IMR-90 (cell line): ENCODE measurements around the gene NAPSA. TPM values are rescaled to one million over a fixed set of nuclear protein-coding genes. Genes with fewer than 3 reads are reported as not detected.

Source experiments
- ATAC-seq: fragments of 200-7000 bp; cut with Tn5 transposase; 2 replicates; pipeline ENCODE4 v1.9.1; 2020; ENCODE audit warnings: low read depth, mild to moderate bottlenecking, moderate library complexity
- BruUV-seq: library from RNA; stranded (reverse); fragments of 400-500 nt; replicated peaks from 2 replicates; lab custom pipeline; 2021; lab: Mats Ljungman, UMichigan
- CTCF ChIA-PET: fragments of 300-600 bp; formaldehyde crosslinking; extraction: SDS; loops from one replicate; lab custom pipeline; 2021; ENCODE audit warnings: antibody characterized with exemption; lab: Yijun Ruan, JAX
- POLR2A ChIA-PET: fragments of 300-600 bp; sonication (Branson Sonifier 250); formaldehyde crosslinking; loops from one replicate; lab custom pipeline; 2022; ENCODE audit warnings: antibody characterized with exemption; ENCODE audit not compliant: unreplicated experiment; lab: Charles Lee
- DNase-seq: peaks from one replicate; pipeline ENCODE4 v3.0.0; 2013
- H2AFZ ChIP-seq: replicated peaks from 2 replicates; pipeline ENCODE3; 2013; ENCODE audit warnings: low read length, mild to moderate bottlenecking; ENCODE audit not compliant: poor library complexity
- H2AK5ac ChIP-seq: 2 replicates; pipeline ENCODE4 v1.6.1; 2013; ENCODE audit warnings: low read depth, low read length, inconsistent platforms
- H2AK9ac ChIP-seq: replicated peaks from 2 replicates; pipeline ENCODE3; 2013; ENCODE audit warnings: mild to moderate bottlenecking, low read depth, low read length, moderate library complexity; ENCODE audit not compliant: poor library complexity
- H2BK120ac ChIP-seq: 2 replicates; pipeline ENCODE4 v1.6.1; 2013; ENCODE audit warnings: low read depth, low read length, inconsistent platforms
- H2BK15ac ChIP-seq: 3 replicates; pipeline ENCODE4 v1.6.1; 2013; ENCODE audit warnings: low read depth, low read length, inconsistent platforms
- H2BK20ac ChIP-seq: 2 replicates; pipeline ENCODE4 v1.6.1; 2013; ENCODE audit warnings: low read depth, mild to moderate bottlenecking, inconsistent platforms, low read length, moderate library complexity
- H2BK5ac ChIP-seq: 2 replicates; pipeline ENCODE4 v1.6.1; 2013; ENCODE audit warnings: mild to moderate bottlenecking, low read depth, low read length, inconsistent platforms; ENCODE audit not compliant: poor library complexity, severe bottlenecking
- H3K14ac ChIP-seq: replicated peaks from 2 replicates; pipeline ENCODE4 v1.6.1; 2013; ENCODE audit warnings: low read depth, low read length, inconsistent platforms
- H3K18ac ChIP-seq: 2 replicates; pipeline ENCODE4 v1.6.1; 2013; ENCODE audit warnings: low read depth, low read length, control low read depth
- H3K23ac ChIP-seq: 2 replicates; pipeline ENCODE4 v1.6.1; 2013; ENCODE audit warnings: low read depth, low read length, inconsistent platforms
- H3K27ac ChIP-seq: 2 replicates; pipeline ENCODE4 v1.5.1; 2013; ENCODE audit warnings: mild to moderate bottlenecking, control low read depth, low read length; ENCODE audit not compliant: insufficient read depth
- H3K27me3 ChIP-seq: 2 replicates; pipeline ENCODE4 v1.6.1; 2013; ENCODE audit warnings: low read length; ENCODE audit not compliant: control insufficient read depth, insufficient read depth
- H3K36me3 ChIP-seq: 2 replicates; pipeline ENCODE4 v1.6.1; 2013; ENCODE audit warnings: low read length, mixed read lengths; ENCODE audit not compliant: control insufficient read depth, insufficient read depth
- H3K4ac ChIP-seq: 2 replicates; pipeline ENCODE4 v1.6.1; 2013; ENCODE audit warnings: low read depth, low read length, inconsistent platforms
- H3K4me1 ChIP-seq: 2 replicates; pipeline ENCODE4 v1.6.1; 2013; ENCODE audit warnings: low read length, mixed read lengths; ENCODE audit not compliant: control insufficient read depth, insufficient read depth
- H3K4me2 ChIP-seq: 2 replicates; pipeline ENCODE4 v1.6.1; 2013; ENCODE audit warnings: low read depth, mild to moderate bottlenecking, control low read depth, low read length, moderate library complexity
- H3K4me3 ChIP-seq: 2 replicates; pipeline ENCODE4 v1.5.1; 2013; ENCODE audit warnings: low read depth, mild to moderate bottlenecking, control low read depth, low read length, moderate library complexity; ENCODE audit not compliant: insufficient read depth
- H3K56ac ChIP-seq: 2 replicates; pipeline ENCODE4 v1.6.1; 2013; ENCODE audit warnings: low read length, inconsistent platforms; ENCODE audit not compliant: insufficient read depth; ENCODE audit errors: extremely low read depth
- H3K79me1 ChIP-seq, 2 experiments: 2 replicates each; pipeline ENCODE4 v1.6.1; 2013; ENCODE audit warnings: low read length in 2 of 2, inconsistent platforms in 1 of 2, low read depth in 1 of 2
- H3K9ac ChIP-seq: 2 replicates; pipeline ENCODE4 v1.6.1; 2013; ENCODE audit warnings: low read depth, low read length, control low read depth
- H3K9me1 ChIP-seq: 2 replicates; pipeline ENCODE4 v1.6.1; 2013; ENCODE audit warnings: low read length, inconsistent platforms; ENCODE audit not compliant: insufficient read depth
- H3K9me3 ChIP-seq: 2 replicates; pipeline ENCODE4 v1.6.1; 2013; ENCODE audit warnings: low read length; ENCODE audit not compliant: control insufficient read depth, insufficient read depth
- H4K20me1 ChIP-seq: 2 replicates; pipeline ENCODE4 v1.6.1; 2013; ENCODE audit warnings: low read length, inconsistent platforms; ENCODE audit not compliant: insufficient read depth
- H4K5ac ChIP-seq: 2 replicates; pipeline ENCODE4 v1.6.1; 2013; ENCODE audit warnings: mild to moderate bottlenecking, low read depth, low read length, control low read depth
- H4K8ac ChIP-seq, 2 experiments: 2 replicates each; pipeline ENCODE4 v1.6.1; 2013; ENCODE audit warnings: low read depth in 2 of 2, low read length in 2 of 2, control low read depth in 1 of 2, inconsistent platforms in 1 of 2
- H4K91ac ChIP-seq: 2 replicates; pipeline ENCODE4 v1.6.1; 2013; ENCODE audit warnings: low read depth, low read length, inconsistent platforms; ENCODE audit not compliant: insufficient read depth
- CHD1 ChIP-seq: IDR thresholded peaks from 2 replicates; pipeline ENCODE4 v1.6.1; 2012; ENCODE audit warnings: low read depth, low read length, improper control_type of control experiment
- MAFK ChIP-seq: IDR thresholded peaks from 2 replicates; pipeline ENCODE4 v1.6.1; 2012; ENCODE audit warnings: low read depth, low read length, improper control_type of control experiment
- MAZ ChIP-seq: IDR thresholded peaks from 2 replicates; pipeline ENCODE4 v1.6.1; 2012; ENCODE audit warnings: low read depth, mild to moderate bottlenecking, low read length, improper control_type of control experiment, moderate library complexity, borderline replicate concordance
- MXI1 ChIP-seq: IDR thresholded peaks from 2 replicates; pipeline ENCODE4 v1.6.1; 2012; ENCODE audit warnings: low read depth, mild to moderate bottlenecking, low read length, moderate library complexity, borderline replicate concordance
- RCOR1 ChIP-seq: IDR thresholded peaks from 2 replicates; pipeline ENCODE4 v1.6.1; 2012; ENCODE audit warnings: mild to moderate bottlenecking, low read length, improper control_type of control experiment; ENCODE audit not compliant: insufficient replicate concordance
- WGBS, 2 experiments: methylation state at CpG; one replicate each; pipeline versions ENCODE4 v1.1.5 to v1.1.7; 2013; ENCODE audit warnings: missing lambda C conversion rate in 2 of 2; ENCODE audit not compliant: insufficient read length in 1 of 2; ENCODE audit errors: extremely low coverage in 2 of 2; 5-methylcytosine and 5-hydroxymethylcytosine counted together
- dilution Hi-C: fragments of 300-500 bp; cut with HindIII; formaldehyde crosslinking; loops from one replicate; pipeline ENCODE4 v1.14.3; 2018; ENCODE audit warnings: low sequenced_read_pairs; ENCODE audit not compliant: unreplicated experiment
- in situ Hi-C: fragments of 300-500 bp; cut with MboI; formaldehyde crosslinking; loops from 3 replicates; pipeline ENCODE4 v1.14.3; 2019; ENCODE audit warnings: low sequenced_read_pairs, inconsistent platforms, mixed read lengths
- intact Hi-C: fragments of 100-400 bp; cut with micrococcal nuclease; formaldehyde crosslinking; loops from 2 replicates; pipeline ENCODE4 v1.10.0; 2022
- polyA plus RNA-seq, 3 experiments: library from polyadenylated mRNA; depleted of rRNA; stranded (reverse); fragments of >200 nt; gene quantifications; 2 replicates each; pipeline ENCODE4 v1.2.3, GENCODE V29; 2012; ENCODE audit warnings: low replicate concordance in 1 of 3
- total RNA-seq: library from RNA; depleted of rRNA; stranded (reverse); fragments of >200 nt; gene quantifications from 2 replicates; pipeline ENCODE4 v1.2.3, GENCODE V29; 2012

Gene NAPSA
- total and polyA plus RNA-seq, 2 of the 4 experiments (the other 2 are of a cell fraction), result 0.39 TPM; not detected in 1

DNA sequence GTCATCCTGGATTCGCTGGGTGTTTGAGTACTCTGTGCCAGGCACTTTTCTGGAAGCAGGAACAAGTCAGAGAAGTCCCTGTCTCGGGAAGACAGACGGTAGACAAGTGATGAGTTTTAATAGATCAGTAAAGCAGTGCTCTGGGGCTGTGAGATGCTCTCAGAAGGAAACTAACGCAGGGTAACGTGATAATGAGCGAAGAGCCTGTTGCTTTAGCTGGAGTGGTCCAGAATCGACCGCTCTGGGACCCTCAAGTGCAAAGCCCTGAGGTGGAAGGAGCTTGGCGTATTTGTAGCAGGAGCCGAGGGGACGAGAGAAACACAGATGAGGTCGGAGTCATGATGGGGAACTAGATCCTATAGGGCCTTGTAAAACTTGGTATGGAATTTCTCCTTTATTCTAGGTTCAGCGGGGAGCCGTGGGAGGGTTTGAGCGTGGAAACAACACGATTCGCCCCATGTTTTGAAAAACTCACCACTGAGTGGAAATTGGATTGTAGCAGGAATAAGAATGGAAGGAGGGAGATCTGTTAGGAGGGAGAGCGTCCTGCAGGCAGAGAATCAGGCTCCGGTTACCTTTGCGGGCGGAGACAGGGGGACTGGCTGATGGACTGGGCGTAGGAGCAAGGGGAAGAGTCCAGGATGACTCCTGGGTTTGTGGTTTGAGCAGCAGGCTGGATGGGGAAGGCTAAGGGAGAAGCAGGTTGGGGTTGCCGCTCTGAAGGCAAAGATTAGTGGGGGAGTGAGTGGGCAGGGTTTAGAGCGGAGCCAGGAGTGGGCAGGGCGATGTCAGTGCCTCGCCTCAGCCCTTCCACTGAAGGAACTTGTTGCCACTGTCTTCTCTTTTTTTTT is 19.5 kb upstream of the NAPSA start:
- H3K14ac ChIP-seq, result peak overlapping the region; percentile 70
- H2BK20ac ChIP-seq, result no peak overlapping the region
- peak overlapping the region; percentile 25 for H4K5ac ChIP-seq
- H2BK5ac ChIP-seq, result no peak overlapping the region
- ATAC-seq (peak; percentile 0), DNase-seq (peak; percentile 16)
- peak overlapping the region; percentile 67 for H2AK9ac ChIP-seq
- H3K9ac ChIP-seq, result peak overlapping the region; percentile 78
- peak overlapping the region; percentile 69; the same call in 1 of the 2 replicates for H3K23ac ChIP-seq
- H3K4me2 ChIP-seq, result peak overlapping the region; percentile 98
- peaks cover 21% of the 10 kb centered on the region for H3K36me3 ChIP-seq
- peak overlapping the region; percentile 81 for H3K4ac ChIP-seq
- H4K20me1 ChIP-seq, result peaks cover 4% of the 10 kb centered on the region; the same call in 1 of the 2 replicates
- WGBS, 2 experiments, result 7% methylated on average over 14 of the region's 26 CpGs; no CpG with 5 or more reads in 1 of the 2 experiments
- peak overlapping the region; percentile 29; the same call in 1 of the 2 replicates for H4K91ac ChIP-seq
- no peak overlapping the region for H2BK15ac ChIP-seq
- CTCF ChIA-PET, result interaction anchor here (0.7 to 1.1 kb wide), 3 partner anchors 16 to 1531 kb away, joined by 3 read pairs; no protein-coding TSS in a partner anchor
- peak overlapping the region; percentile 74 for H3K56ac ChIP-seq
- no TSS peak for BruUV-seq
- in situ Hi-C loops, result no loop called here
- H3K9me1 ChIP-seq, result peaks cover 6% of the 10 kb centered on the region; the same call in 1 of the 2 replicates
- no peaks in the 10 kb centered on the region; the same call in 1 of the 2 replicates for H3K4me1 ChIP-seq
- peak overlapping the region; percentile 52 for H2AK5ac ChIP-seq
- H2AFZ ChIP-seq, result peak overlapping the region; percentile 88
- dilution Hi-C loops, result no loop called here
- TF ChIP-seq CHD1, result peak; percentile 65; the same call in 1 of the 2 replicates
- no peak for TF ChIP-seq RCOR1
- TF ChIP-seq MAZ, result no peak
- TF ChIP-seq MXI1, result no peak
- no peak for TF ChIP-seq MAFK
- peaks cover 4 to 40% of the 10 kb centered on the region in 2 experiments for H3K79me1 ChIP-seq
- no peaks in the 10 kb centered on the region for H3K9me3 ChIP-seq
- H3K4me3 ChIP-seq, result peak overlapping the region; percentile 76
- H4K8ac ChIP-seq, result peak overlapping the region; percentile 30 to 69; a peak in 2 of 4 replicates
- intact Hi-C loops, result loop anchor here (2.0 kb wide), 1 partner anchor 30 kb away; no protein-coding TSS in a partner anchor
- peak overlapping the region; percentile 20; the same call in 1 of the 2 replicates for H2BK120ac ChIP-seq
- H3K18ac ChIP-seq, result no peak overlapping the region
- no peaks in the 10 kb centered on the region for H3K27me3 ChIP-seq
- peak overlapping the region; percentile 92 for H3K27ac ChIP-seq
- POLR2A ChIA-PET, result no interaction called here
